H1 (cell line): Measurements from ENCODE around the gene MARS1. TPM values are rescaled to one million over a fixed set of nuclear protein-coding genes. Genes with fewer than 3 reads are reported as not detected.

Source experiments
- HDAC6 ChIP-seq: IDR thresholded peaks from one replicate; pipeline ENCODE4 v1.7.1; 2012; ENCODE audit warnings: low read depth, mild to moderate bottlenecking, inconsistent platforms, low read length, moderate library complexity
- KDM1A ChIP-seq: fragments of 200-600, 300-600 bp; sonication (generic); IDR thresholded peaks from 2 replicates; pipeline ENCODE4 v1.7.1; 2016; ENCODE audit warnings: mild to moderate bottlenecking, low read length, borderline replicate concordance
- RNF2 ChIP-seq: fragments of 200-900, 300-1000 bp; sonication (generic); IDR thresholded peaks from 2 replicates; pipeline ENCODE4 v1.7.1; 2016; ENCODE audit warnings: borderline replicate concordance, low read depth, mild to moderate bottlenecking, antibody characterized with exemption, low read length; ENCODE audit not compliant: poor library complexity, severe bottlenecking; ENCODE audit errors: missing control alignments
- RXRA ChIP-seq: IDR thresholded peaks from 2 replicates; pipeline ENCODE4 v1.6.1; 2011; ENCODE audit warnings: low read depth, mild to moderate bottlenecking, low read length, moderate library complexity; ENCODE audit not compliant: insufficient read depth
- TBP ChIP-seq: IDR thresholded peaks from 2 replicates; pipeline ENCODE4 v1.6.1; 2011; ENCODE audit warnings: low read depth, low read length, improper control_type of control experiment
- ZNF274 ChIP-seq: IDR thresholded peaks from 2 replicates; pipeline ENCODE4 v1.7.0; 2012; ENCODE audit warnings: low read length, borderline replicate concordance; ENCODE audit errors: extremely low read depth
- polyA plus RNA-seq, 7 experiments: library from polyadenylated mRNA; depleted of rRNA in 3 of 7; stranded (reverse) in 5 of 7; unstranded in 2 of 7; fragments of >200 nt in 5 of 7; fragments of 200-250 nt in 2 of 7; gene quantifications; 1 replicate in 5 of 7; 2 replicates in 1 of 7; 4 replicates in 1 of 7; pipeline versions ENCODE4 v1.2.1 to v1.2.3, GENCODE V29; 2011 to 2013; ENCODE audit warnings: missing spikeins in 2 of 7, mixed read lengths in 2 of 7
- total RNA-seq: library from RNA; stranded (reverse); fragmentation: NEBNext Ultra II Directional; extraction: Animal tissue kit (Norgen Biotek cat#: 25700); gene quantifications from 2 replicates; pipeline ENCODE4 v1.2.1, GENCODE V29; 2021

The MARS1 gene
- total and polyA plus RNA-seq, 2 of the 8 experiments (the other 6 are each of a cell fraction or from before 2014, with no cell fraction given) = 194 to 407 TPM

- no peak for TF ChIP-seq KDM1A
- no peak for TF ChIP-seq RNF2
- TF ChIP-seq HDAC6 = no peak
- no peak for TF ChIP-seq ZNF274
- no peak for TF ChIP-seq RXRA
- no peak for TF ChIP-seq TBP
- TF ChIP-seq, all 59 proteins: peak for 0
These were observed 16.8 kb upstream of the MARS1 start (continued) for GRCh38 chr12:57470970-57471656.
